HG02870 (cell line): ENCODE data around the gene ARL4D.
A peak's percentile ranks its signal among the peaks of the same experiment; 100 is the strongest.
"Not testable (repeated sequence)": the region's sequence is repeated elsewhere in the genome, so short reads cannot be mapped to it uniquely, and the experiment has no call there.

Experiments used
- ATAC-seq: cut with Tn5 transposase; IDR thresholded peaks from one replicate; pipeline ENCODE4 v1.9.1; 2021; ENCODE audit warnings: mild to moderate bottlenecking, moderate library complexity; ENCODE audit not compliant: unreplicated experiment

Gene ARL4D

GRCh38 chr17:43398724-43399595 is at the start of gene ARL4D:
TSS of gene ARL4D (plus strand) at chr17:43398993. CDS start at chr17:43399733, 740 bp downstream.
- ATAC-seq = no peak

DNA sequence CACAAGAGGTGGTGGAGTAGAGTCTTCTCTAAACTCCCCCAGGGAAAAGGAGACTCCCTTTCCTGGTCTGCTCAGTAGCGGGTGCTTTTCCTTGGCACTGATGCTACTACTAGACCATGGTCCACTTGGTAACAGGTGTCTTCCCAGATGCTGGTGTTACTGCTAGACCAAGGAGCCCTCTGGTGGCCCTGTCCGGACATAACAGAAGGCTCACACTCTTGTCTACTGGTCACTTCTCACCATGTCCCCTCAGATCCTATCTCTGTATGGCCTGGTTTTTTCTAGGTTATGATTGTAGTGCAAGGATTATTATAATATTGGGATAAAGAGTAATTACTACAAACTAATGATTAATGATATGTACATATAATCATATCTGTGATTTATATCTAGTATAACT is 49.7 kb upstream of the ARL4D start:
- ATAC-seq = no peak

DNA sequence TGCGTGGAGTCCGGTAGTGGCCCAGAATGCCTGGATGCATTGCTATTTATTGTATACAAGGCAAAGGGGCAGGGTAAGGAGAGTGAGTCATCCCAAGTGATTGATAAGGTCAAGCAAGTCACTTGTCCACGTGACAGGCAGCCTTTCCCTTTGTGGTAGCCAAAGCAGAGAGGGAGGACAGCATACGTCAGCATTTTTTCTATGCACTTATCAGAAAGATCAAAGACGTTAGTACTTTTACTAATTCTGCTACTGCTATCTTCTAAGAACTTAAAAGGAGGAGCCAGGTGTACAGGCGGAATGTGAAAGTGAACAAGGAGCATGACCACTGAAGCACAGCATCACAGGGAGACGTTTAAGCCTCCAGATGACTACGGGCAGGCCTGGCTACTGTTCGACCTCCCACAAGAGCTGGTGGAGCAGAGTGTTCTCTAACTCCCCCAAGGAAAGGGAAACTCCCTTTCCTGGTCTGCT is 47.9 kb upstream of the ARL4D start:
- ATAC-seq = no peak

GRCh38 chr17:43351691-43352090 is 47.1 kb upstream of the ARL4D start:
- no peak for ATAC-seq

- no peak for ATAC-seq
Measured at GRCh38 chr17:43352579-43353331, 46.0 kb upstream of the ARL4D start.

GRCh38 chr17:43353393-43353792 is 45.4 kb upstream of the ARL4D start:
- ATAC-seq = no peak

- no peak for ATAC-seq
Measured at GRCh38 chr17:43354371-43354770, 44.4 kb upstream of the ARL4D start.

DNA sequence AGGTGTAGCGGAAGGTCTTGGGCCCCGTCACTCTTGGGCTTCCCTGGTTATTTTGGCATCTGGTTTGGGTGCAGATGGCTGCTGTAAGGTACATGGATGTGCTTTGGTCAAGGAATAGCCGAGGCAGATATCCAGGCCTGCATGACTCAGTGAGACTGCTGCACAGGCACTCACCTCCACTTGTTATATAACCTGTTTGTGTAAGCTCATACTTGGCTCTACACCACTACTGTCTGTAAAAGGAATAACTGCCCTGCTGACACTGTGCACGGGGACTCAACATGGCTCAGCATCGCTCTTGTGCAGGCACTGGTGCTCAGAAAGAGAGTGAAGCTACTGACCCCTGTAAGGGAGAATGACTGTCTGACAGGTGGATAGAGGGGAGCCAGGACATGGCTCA is 42.3 kb upstream of the ARL4D start:
- no peak for ATAC-seq

DNA sequence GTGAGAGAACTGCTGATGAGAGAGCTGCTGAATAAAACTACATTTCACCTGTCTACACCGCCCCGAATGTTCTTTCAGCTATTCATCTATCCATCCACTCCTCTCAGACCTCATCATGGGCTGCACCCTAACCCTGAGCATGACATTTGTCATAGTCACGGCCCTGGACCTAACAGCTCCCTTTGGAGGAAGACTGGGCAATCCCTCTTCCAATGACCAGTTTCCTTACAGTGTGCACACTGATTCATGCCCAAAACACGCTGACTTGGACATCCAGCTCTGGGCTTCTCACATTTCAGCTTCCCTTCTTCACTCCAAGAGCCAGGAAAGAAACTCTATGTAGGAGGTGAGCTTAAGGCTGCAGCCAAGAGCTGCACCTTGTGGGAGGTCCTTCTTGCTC is 41.8 kb upstream of the ARL4D start:
- ATAC-seq = no peak

- no peak for ATAC-seq
Measured at GRCh38 chr17:43359469-43360110, 39.2 kb upstream of the ARL4D start.

- peak; percentile 18 for ATAC-seq
Measured at GRCh38 chr17:43360376-43360738, 38.4 kb upstream of the ARL4D start.

- ATAC-seq = peak; percentile 76
Measured at GRCh38 chr17:43360739-43361505, 37.9 kb upstream of the ARL4D start.

DNA sequence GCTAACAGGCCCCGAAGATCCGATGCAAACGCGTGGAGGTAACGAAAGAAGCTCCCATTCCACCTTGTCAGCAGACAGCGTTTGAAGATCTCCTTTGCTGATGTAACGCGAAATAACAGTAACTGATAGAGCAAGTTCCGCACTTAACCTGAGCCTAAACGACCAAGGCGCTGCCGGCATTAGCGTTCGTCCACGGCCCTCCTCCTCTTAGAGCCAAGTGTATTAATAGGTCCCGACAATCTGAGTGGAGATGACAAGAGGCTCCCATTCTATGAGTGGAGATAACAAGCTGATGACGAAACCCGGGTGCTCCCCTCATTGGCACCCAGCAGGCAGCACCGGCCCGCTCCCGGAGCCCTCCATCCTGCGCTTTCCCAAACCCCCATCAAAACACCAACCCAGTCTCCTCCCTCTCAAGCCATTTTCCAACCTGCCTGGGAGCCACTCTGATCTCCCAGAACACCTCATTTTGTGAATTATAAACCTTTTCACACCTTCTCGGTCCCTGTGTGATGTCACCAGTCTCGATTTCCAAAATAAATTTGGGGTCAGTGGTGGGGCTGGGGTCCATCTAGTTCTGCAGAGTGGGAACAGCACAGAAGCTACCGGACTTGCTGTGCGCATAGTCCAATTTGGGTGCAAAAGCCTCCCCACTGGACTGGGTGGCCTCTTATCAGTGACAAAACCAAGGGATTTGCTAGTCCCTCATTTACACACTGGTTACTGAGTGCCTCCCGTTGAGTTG is 35.4 kb upstream of the ARL4D start:
- ATAC-seq = no peak

DNA sequence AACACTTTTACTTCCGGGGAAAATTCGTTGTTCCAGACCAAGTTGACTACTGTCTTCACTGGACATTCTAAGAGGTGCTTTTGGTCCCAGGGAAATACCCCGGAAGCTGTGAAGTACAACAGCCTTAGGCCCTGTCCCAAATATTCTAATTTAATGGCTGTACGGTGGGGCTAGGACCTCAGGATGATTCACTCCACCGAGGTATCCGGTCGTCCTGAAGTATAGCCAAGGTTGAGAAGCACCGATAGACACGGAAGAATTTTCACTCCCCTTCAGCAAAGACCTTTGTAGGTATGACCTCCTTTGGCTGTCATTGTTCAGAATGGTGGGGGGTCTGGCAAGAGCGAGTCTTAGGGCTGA is 34.9 kb upstream of the ARL4D start:
- ATAC-seq = no peak

- no peak for ATAC-seq
Measured at GRCh38 chr17:43365356-43365755, 33.4 kb upstream of the ARL4D start.

- not testable (repeated sequence) for ATAC-seq
Measured at GRCh38 chr17:43365921-43366320, 32.9 kb upstream of the ARL4D start.

- ATAC-seq = no peak
Measured at GRCh38 chr17:43366891-43367736, 31.7 kb upstream of the ARL4D start.

DNA sequence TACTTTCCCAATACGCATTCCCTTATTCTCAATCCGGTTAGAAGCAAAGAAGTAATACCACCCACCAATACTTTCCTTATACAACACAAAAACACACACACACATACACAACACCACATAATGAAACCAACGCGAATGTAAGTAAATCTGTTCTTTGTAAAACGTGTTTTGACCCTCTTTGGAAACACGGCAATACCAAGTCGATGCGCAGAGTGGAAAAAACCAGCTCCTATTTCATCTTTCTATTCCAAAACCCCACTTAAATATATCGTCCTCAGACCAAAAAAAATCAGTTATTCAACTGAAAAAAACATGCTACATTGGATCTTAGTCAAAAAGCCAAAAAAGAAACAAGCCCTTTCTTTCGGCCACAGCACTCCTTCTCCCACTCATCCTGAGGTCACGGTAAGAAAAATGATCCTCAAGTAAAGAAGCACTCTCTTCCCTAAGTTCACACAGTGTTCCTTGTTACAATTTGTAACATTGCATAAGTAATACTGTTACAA is 31.0 kb upstream of the ARL4D start:
- peak; percentile 38 for ATAC-seq
